ENCODE results near the gene HK1.

GRCh38 chr10:69239136-69239535 is 39.2 kb upstream of the HK1 start:
- no peak for TF ChIP-seq CTCF (IDR thresholded peaks at IDR 0.05)
- TF ChIP-seq POLR2A (IDR thresholded peaks at IDR 0.05): no peak

Measured in uterus (tissue), 2 donors.